Esophagus (tissue), 2 donors: ENCODE data around the gene RBM17. TPM values are rescaled to one million over a fixed set of nuclear protein-coding genes. Genes with fewer than 3 reads are reported as not detected.
A peak's percentile ranks its signal among the peaks of the same experiment; 100 is the strongest.
"Not testable (repeated sequence)": the region's sequence is repeated elsewhere in the genome, so short reads cannot be mapped to it uniquely, and the experiment has no call there.

ENCODE experiments used
- H3K27ac ChIP-seq, 2 donors: one replicate each; pipeline ENCODE4 v1.5.1; 2013; ENCODE audit warnings: low read depth in 2 of 2, mild to moderate bottlenecking in 2 of 2, inconsistent platforms in 1 of 2, low read length in 1 of 2, moderate library complexity in 1 of 2
- H3K27me3 ChIP-seq, 2 donors: one replicate each; pipeline ENCODE4 v1.6.1; 2013; ENCODE audit warnings: low read length in 2 of 2, control low read depth in 1 of 2, mild to moderate bottlenecking in 1 of 2; ENCODE audit not compliant: insufficient read depth in 2 of 2, control insufficient read depth in 1 of 2
- H3K36me3 ChIP-seq, 2 donors: one replicate each; pipeline ENCODE4 v1.6.1; 2013; ENCODE audit warnings: low read length in 1 of 2; ENCODE audit not compliant: control insufficient read depth in 2 of 2, insufficient read depth in 2 of 2
- H3K4me1 ChIP-seq, 2 donors: one replicate each; pipeline ENCODE4 v1.6.1; 2013; ENCODE audit warnings: low read length in 1 of 2; ENCODE audit not compliant: control insufficient read depth in 2 of 2, insufficient read depth in 2 of 2
- H3K4me3 ChIP-seq, 2 donors: one replicate each; pipeline ENCODE4 v1.5.1; 2013; ENCODE audit warnings: low read length in 2 of 2, mild to moderate bottlenecking in 2 of 2, low read depth in 1 of 2, moderate library complexity in 1 of 2
- H3K9me3 ChIP-seq, 2 donors: one replicate each; pipeline ENCODE4 v1.6.1; 2013; ENCODE audit warnings: mild to moderate bottlenecking in 2 of 2, low read depth in 1 of 2, low read length in 1 of 2, moderate library complexity in 1 of 2; ENCODE audit not compliant: control insufficient read depth in 2 of 2, insufficient read depth in 1 of 2
- WGBS, 2 donors: extraction: QIAGEN DNeasy Blood & Tissue Kit; methylation state at CpG; one replicate each; pipeline ENCODE4 v1.1.7; 2013; 5-methylcytosine and 5-hydroxymethylcytosine counted together
- polyA plus RNA-seq, 2 donors: library from polyadenylated mRNA; stranded (reverse); fragments of 200-250 nt; gene quantifications; one replicate each; pipeline ENCODE4 v1.2.3, GENCODE V29; 2013
- donor health status: healthy with polysubstance abuse.
- donor health status: Bipolar disorder and iron deficiency.

Gene RBM17
- polyA plus RNA-seq, 2 donors: 51.2 to 57.3 TPM

- Histone ChIP-seq H3K4me3 (no peak overlapping the region), H3K4me1 (peaks cover 0 to 1% of the 10 kb centered on the region in 2 donors), H3K27ac (no peak overlapping the region), H3K36me3 (no peaks in the 10 kb centered on the region), H3K27me3 (no peaks in the 10 kb centered on the region), H3K9me3 (no peaks in the 10 kb centered on the region)
- 75 to 77% methylated on average over 28 of the region's 28 CpGs for WGBS, 2 donors
Measured at GRCh38 chr10:6140141-6140841, 51.5 kb downstream of the RBM17 start.

GRCh38 chr10:6140965-6141295 lies 52.1 kb downstream of the RBM17 start:
- no peak overlapping the region for H3K27ac ChIP-seq
- H3K4me1 ChIP-seq: peaks cover 0 to 2% of the 10 kb centered on the region in 2 donors
- H3K36me3 ChIP-seq: no peaks in the 10 kb centered on the region
- no peaks in the 10 kb centered on the region for H3K9me3 ChIP-seq
- H3K27me3 ChIP-seq: no peaks in the 10 kb centered on the region
- peak overlapping the region in 1 of 2 donors; percentile 32 for H3K4me3 ChIP-seq
- 70 to 76% methylated on average over 8 of the region's 8 CpGs for WGBS, 2 donors

GRCh38 chr10:6141296-6142151 lies 52.7 kb downstream of the RBM17 start:
- Histone ChIP-seq H3K27me3 (no peaks in the 10 kb centered on the region), H3K9me3 (no peaks in the 10 kb centered on the region), H3K4me3 (peak overlapping the region in 1 of 2 donors; percentile 32), H3K4me1 (peaks cover 0 to 6% of the 10 kb centered on the region in 2 donors), H3K36me3 (no peaks in the 10 kb centered on the region), H3K27ac (peak overlapping the region in 1 of 2 donors; percentile 42)
- 56% methylated on average over 30 of the region's 30 CpGs for WGBS, 2 donors

- not testable (repeated sequence) for H3K27me3 ChIP-seq, H3K4me1 ChIP-seq, H3K36me3 ChIP-seq, H3K27ac ChIP-seq, H3K4me3 ChIP-seq, H3K9me3 ChIP-seq
- WGBS, 2 donors: 79 to 81% methylated on average over 7 of the region's 7 CpGs
Measured at GRCh38 chr10:6142186-6142585, 53.4 kb downstream of the RBM17 start.

- H3K4me3 ChIP-seq: no peak overlapping the region
- H3K4me1 ChIP-seq: peaks cover 0 to 6% of the 10 kb centered on the region in 2 donors
- no peaks in the 10 kb centered on the region for H3K36me3 ChIP-seq
- 95 to 97% methylated on average over 7 of the region's 7 CpGs for WGBS, 2 donors
- H3K27ac ChIP-seq: no peak overlapping the region
- no peaks in the 10 kb centered on the region for H3K27me3 ChIP-seq
- no peaks in the 10 kb centered on the region for H3K9me3 ChIP-seq
Measured at GRCh38 chr10:6142644-6143043, 53.8 kb downstream of the RBM17 start.

GRCh38 chr10:6143181-6143580 lies 54.3 kb downstream of the RBM17 start:
- no peak overlapping the region for H3K27ac ChIP-seq
- no peaks in the 10 kb centered on the region for H3K9me3 ChIP-seq
- no peak overlapping the region for H3K4me3 ChIP-seq
- 83 to 85% methylated on average over 13 of the region's 13 CpGs for WGBS, 2 donors
- H3K27me3 ChIP-seq: no peaks in the 10 kb centered on the region
- peaks cover 0 to 10% of the 10 kb centered on the region in 2 donors for H3K4me1 ChIP-seq
- peaks cover 0 to 2% of the 10 kb centered on the region in 2 donors for H3K36me3 ChIP-seq

GRCh38 chr10:6144406-6145165 lies 55.8 kb downstream of the RBM17 start:
- H3K9me3 ChIP-seq: no peaks in the 10 kb centered on the region
- H3K4me1 ChIP-seq: peaks cover 0 to 10% of the 10 kb centered on the region in 2 donors
- no peaks in the 10 kb centered on the region for H3K27me3 ChIP-seq
- H3K27ac ChIP-seq: peak overlapping the region; percentile 79 to 89
- 0% methylated on average over 49 to 81 of the region's 81 CpGs for WGBS, 2 donors
- H3K4me3 ChIP-seq: peak overlapping the region; percentile 63 to 86
- H3K36me3 ChIP-seq: peaks cover 0 to 3% of the 10 kb centered on the region in 2 donors

- H3K4me3 ChIP-seq: peak overlapping the region; percentile 63 to 86
- H3K36me3 ChIP-seq: peaks cover 0 to 3% of the 10 kb centered on the region in 2 donors
- H3K4me1 ChIP-seq: peaks cover 0 to 10% of the 10 kb centered on the region in 2 donors
- peak overlapping the region; percentile 54 to 89 for H3K27ac ChIP-seq
- H3K27me3 ChIP-seq: no peaks in the 10 kb centered on the region
- no peaks in the 10 kb centered on the region for H3K9me3 ChIP-seq
- 3 to 5% methylated on average over 71 to 76 of the region's 76 CpGs for WGBS, 2 donors
Measured at GRCh38 chr10:6145166-6145987, 56.5 kb downstream of the RBM17 start.
